ENCODE results near the gene GRIK4. TPM values are rescaled to one million over a fixed set of nuclear protein-coding genes. Genes with fewer than 3 reads are reported as not detected.

GRIK4 gene
- total and polyA plus RNA-seq, 2 of the 4 experiments (the other 2 are of a cell fraction): 0.18 to 0.38 TPM

DNA sequence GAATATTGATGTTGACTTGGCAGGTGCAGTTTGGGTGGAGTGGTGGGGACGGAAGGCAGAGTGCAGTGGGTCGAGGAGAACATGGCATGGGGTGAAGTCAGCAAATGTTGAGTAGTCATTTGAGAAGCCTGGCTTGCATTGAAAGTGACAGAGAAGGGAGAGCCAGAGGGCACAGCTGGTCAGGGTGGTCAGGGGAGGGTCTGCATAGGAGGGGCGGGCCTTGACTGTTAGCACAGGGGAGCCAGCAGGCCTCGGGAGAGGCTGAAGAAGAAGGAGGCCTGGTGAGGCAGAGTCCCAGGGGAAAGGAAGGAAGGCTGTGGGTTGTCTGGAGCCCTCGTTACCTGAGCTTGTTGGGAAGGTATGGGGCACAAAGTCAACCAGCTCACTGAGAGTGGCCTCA, 281.6 kb downstream of the GRIK4 start:
- intact Hi-C loops (cut with micrococcal nuclease): no loop called here
- H4K8ac ChIP-seq (ENCODE audit: low read depth in 2 of 2, low read length in 2 of 2): no peak overlapping the region
- no peak for ATAC-seq (ENCODE audit: low read depth)
- TF ChIP-seq RFX5 (IDR thresholded peaks at IDR 0.05; ENCODE audit: low read depth, low read length) (no peak), MXI1 (IDR thresholded peaks at IDR 0.05; ENCODE audit: borderline replicate concordance, low read depth, low read length) (no peak), SMC3 (IDR thresholded peaks at IDR 0.05; ENCODE audit: low read depth, low read length) (no peak), MAFK (IDR thresholded peaks at IDR 0.05; ENCODE audit: low read depth, low read length) (no peak), BHLHE40 (IDR thresholded peaks at IDR 0.05; ENCODE audit: low read depth, low read length) (no peak), RCOR1 (IDR thresholded peaks at IDR 0.05; ENCODE audit: insufficient replicate concordance, low read length) (no peak), CHD1 (IDR thresholded peaks at IDR 0.05; ENCODE audit: low read depth, low read length) (no peak), RAD21 (IDR thresholded peaks at IDR 0.05; ENCODE audit: low read length) (no peak), MAZ (IDR thresholded peaks at IDR 0.05; ENCODE audit: borderline replicate concordance, low read depth, low read length) (no peak), FOS (IDR thresholded peaks at IDR 0.05; ENCODE audit: low read depth, low read length) (no peak), ELK1 (IDR thresholded peaks at IDR 0.05; ENCODE audit: borderline replicate concordance, low read depth, low read length) (no peak), NFE2L2 (IDR thresholded peaks at IDR 0.05; ENCODE audit: low read depth, low read length) (no peak), POLR2A (IDR thresholded peaks at IDR 0.05; ENCODE audit: low read depth, low read length) (no peak)
- TF ChIP-seq, protein P1, sequence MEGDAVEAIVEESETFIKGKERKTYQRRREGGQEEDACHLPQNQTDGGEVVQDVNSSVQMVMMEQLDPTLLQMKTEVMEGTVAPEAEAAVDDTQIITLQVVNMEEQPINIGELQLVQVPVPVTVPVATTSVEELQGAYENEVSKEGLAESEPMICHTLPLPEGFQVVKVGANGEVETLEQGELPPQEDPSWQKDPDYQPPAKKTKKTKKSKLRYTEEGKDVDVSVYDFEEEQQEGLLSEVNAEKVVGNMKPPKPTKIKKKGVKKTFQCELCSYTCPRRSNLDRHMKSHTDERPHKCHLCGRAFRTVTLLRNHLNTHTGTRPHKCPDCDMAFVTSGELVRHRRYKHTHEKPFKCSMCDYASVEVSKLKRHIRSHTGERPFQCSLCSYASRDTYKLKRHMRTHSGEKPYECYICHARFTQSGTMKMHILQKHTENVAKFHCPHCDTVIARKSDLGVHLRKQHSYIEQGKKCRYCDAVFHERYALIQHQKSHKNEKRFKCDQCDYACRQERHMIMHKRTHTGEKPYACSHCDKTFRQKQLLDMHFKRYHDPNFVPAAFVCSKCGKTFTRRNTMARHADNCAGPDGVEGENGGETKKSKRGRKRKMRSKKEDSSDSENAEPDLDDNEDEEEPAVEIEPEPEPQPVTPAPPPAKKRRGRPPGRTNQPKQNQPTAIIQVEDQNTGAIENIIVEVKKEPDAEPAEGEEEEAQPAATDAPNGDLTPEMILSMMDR (conservative IDR thresholded peaks at IDR 0.05; ENCODE audit: low read depth, low read length): no peak
- no peak overlapping the region for H3K9ac ChIP-seq (ENCODE audit: low read depth, low read length)
- H3K14ac ChIP-seq (replicated peaks; ENCODE audit: low read depth, low read length): no peak overlapping the region
- H3K18ac ChIP-seq (ENCODE audit: low read depth, low read length): no peak overlapping the region
- peaks cover 42% of the 10 kb centered on the region for H3K27me3 ChIP-seq (ENCODE audit: control insufficient read depth, insufficient read depth, low read length)
- H3K9me3 ChIP-seq (ENCODE audit: control insufficient read depth, insufficient read depth, low read length): peaks cover 2% of the 10 kb centered on the region; the same call in 1 of the 2 replicates
- ChIA-PET CTCF (no interaction called here), POLR2A (ENCODE audit: unreplicated experiment) (no interaction called here)
- no TSS peak for BruUV-seq (replicated peaks)
- no peak overlapping the region for H2BK5ac ChIP-seq (ENCODE audit: low read depth, low read length, poor library complexity, severe bottlenecking)
- no peaks in the 10 kb centered on the region for H3K4me1 ChIP-seq (ENCODE audit: control insufficient read depth, insufficient read depth, low read length)
- WGBS, 2 experiments (ENCODE audit: extremely low coverage in 2 of 2, insufficient read length in 1 of 2): 80% methylated on average over 1 of the region's 5 CpGs; no CpG with 5 or more reads in 1 of the 2 experiments
- dilution Hi-C loops (cut with HindIII; ENCODE audit: low sequenced_read_pairs, unreplicated experiment): no loop called here
- H3K9me1 ChIP-seq (ENCODE audit: insufficient read depth, low read length): no peaks in the 10 kb centered on the region
- no peak overlapping the region for H3K4ac ChIP-seq (ENCODE audit: low read depth, low read length)
- no peak overlapping the region for H3K56ac ChIP-seq (ENCODE audit: extremely low read depth, insufficient read depth, low read length)
- no peaks in the 10 kb centered on the region for H4K20me1 ChIP-seq (ENCODE audit: insufficient read depth, low read length)
- no peaks in the 10 kb centered on the region for H3K79me1 ChIP-seq (ENCODE audit: low read depth in 1 of 2, low read length in 2 of 2)
- no peak overlapping the region for H2AK5ac ChIP-seq (ENCODE audit: low read depth, low read length)
- no peak overlapping the region for H2BK15ac ChIP-seq (ENCODE audit: low read depth, low read length)
- H3K36me3 ChIP-seq (ENCODE audit: control insufficient read depth, insufficient read depth, low read length): no peaks in the 10 kb centered on the region
- no peak overlapping the region for H3K23ac ChIP-seq (ENCODE audit: low read depth, low read length)
- no peak overlapping the region for H2BK20ac ChIP-seq (ENCODE audit: low read depth, low read length)
- in situ Hi-C loops (cut with MboI; ENCODE audit: low sequenced_read_pairs): no loop called here
- H4K91ac ChIP-seq (ENCODE audit: insufficient read depth, low read depth, low read length): no peak overlapping the region
- H3K27ac ChIP-seq (ENCODE audit: insufficient read depth, low read length): no peak overlapping the region
- H3K4me2 ChIP-seq (ENCODE audit: low read depth, low read length): no peak overlapping the region
- no peak overlapping the region for H2AK9ac ChIP-seq (replicated peaks; ENCODE audit: low read depth, low read length, poor library complexity)
- H3K4me3 ChIP-seq (ENCODE audit: insufficient read depth, low read depth, low read length): no peak overlapping the region
- H2AFZ ChIP-seq (replicated peaks; ENCODE audit: low read length, poor library complexity): no peak overlapping the region
- no peak overlapping the region for H2BK120ac ChIP-seq (ENCODE audit: low read depth, low read length)
- DNase-seq: no peak
- H4K5ac ChIP-seq (ENCODE audit: low read depth, low read length): no peak overlapping the region
